NCI-H748 treated with DMSO at 0.1 percent for 48 hours (cell line): ENCODE results near the gene SOX6.

Source experiments
- DNase-seq: peaks from one replicate; lab custom pipeline; 2025; lab: John Stamatoyannopoulos, UW

Gene SOX6

DNA sequence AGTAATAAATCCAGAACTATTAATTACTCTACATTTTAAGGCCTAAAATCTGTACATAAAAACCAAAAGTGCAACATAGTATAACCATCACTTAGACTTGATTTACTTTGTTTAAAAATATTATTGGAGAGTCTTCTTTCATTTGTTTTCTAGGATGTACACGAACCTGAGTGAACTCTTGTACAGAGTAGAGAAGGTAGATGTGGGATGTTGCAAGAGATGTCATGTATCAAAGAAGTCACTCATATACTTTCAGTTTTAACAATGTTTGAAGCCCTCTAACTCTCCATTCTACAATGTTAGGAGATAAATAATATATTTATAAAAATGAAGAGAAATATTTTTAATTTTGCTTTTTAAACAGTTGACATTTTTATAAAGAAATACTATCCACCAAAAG is 38.6 kb downstream of the SOX6 start:
- no peak for DNase-seq

DNA sequence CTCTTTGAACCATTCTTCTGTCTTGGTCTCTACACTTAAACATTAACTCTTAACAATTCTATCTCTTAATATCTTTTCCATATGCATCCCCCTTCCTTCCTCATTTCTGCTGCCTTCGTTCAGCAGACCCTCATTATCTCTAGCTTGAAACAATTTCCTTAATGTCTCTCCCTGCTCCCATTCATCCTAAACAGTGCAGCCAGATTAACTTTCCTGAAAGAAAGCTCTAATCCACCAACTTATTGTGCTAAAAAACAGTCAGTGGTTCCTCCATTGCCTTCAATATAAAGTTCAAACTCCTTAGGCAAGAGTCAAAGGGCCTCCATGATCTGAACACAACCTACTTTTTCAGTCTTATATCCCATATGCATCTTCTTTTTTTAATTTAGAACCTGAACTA is 42.5 kb downstream of the SOX6 start:
- no peak for DNase-seq

DNA sequence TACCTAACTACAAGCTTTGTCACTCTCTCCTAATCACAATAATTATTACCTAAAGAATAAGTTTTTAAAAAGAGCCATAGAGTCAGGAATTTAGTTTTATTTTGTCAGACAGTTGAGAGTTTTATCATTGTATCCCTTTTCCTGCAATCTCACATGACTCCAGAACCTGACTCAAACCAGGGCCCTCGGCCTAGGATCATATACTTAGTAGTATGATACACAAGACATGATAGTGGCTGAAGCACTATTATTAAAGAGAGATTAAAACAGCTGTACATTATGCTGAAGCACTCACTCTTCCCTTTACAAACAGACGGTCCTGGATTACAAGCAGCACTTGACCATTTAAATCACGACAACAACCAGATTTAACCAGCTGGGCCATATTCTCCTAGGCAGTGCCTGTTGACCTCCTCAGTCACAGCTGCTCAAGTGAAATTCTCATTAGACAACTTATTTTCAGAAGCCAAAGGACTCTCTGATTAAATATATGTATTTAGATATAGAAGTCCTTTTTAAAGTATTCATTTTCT is 44.0 kb downstream of the SOX6 start:
- DNase-seq, result peak; percentile 53

DNA sequence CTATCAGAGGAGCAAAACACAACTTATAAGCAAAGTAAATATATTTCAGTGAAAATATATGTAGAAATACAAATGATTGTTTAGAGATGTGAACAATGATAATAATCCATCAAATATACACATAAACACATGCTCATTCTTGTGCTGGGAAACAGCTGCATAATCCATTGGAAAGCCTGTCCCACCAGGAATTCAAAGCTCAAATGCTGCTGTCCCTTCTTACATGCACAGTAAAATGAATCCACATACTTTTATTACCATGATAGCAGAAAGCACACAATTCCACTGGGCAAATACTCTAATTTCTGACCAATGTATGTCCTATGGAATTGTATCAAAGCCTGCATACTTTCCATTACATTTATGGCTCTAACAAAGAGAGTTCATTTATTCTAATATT is 44.5 kb downstream of the SOX6 start:
- no peak for DNase-seq

DNA sequence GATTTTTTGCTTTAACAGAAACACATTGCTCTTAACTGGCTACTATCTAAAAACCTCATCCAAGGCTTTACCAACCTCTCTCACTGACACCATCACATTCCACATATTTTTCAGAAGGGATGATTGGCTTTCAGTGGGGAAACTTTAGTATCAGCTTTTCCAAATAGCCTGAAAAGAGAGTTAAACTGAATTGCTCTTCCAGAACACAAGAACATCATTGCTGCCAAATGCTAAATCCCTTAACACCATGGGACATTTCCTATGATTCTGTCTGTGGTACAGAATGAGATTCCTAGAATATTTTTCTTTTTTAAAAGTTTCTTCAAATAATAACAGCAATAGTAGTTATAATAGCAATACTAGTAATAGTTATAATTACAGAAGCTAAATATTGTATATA is 45.4 kb downstream of the SOX6 start:
- no peak for DNase-seq

DNA sequence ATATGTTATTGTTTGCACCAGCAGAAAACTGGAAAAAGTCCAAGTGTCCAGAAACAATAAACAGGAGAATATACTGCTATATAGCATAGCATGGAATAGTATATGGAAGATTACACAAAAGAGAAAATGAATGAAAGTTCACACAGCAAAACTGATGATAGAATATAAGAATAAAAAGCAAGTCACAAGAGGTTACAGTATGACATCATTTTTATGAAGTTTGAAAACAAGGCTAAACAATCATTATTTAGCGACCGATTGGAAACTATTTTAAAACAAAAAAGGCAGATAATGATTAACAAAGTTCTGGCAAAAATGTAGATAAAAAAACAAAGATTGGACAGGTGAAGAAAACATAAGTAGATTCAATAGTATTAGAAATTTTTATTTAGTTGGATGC is 47.1 kb downstream of the SOX6 start:
- DNase-seq, result no peak

DNA sequence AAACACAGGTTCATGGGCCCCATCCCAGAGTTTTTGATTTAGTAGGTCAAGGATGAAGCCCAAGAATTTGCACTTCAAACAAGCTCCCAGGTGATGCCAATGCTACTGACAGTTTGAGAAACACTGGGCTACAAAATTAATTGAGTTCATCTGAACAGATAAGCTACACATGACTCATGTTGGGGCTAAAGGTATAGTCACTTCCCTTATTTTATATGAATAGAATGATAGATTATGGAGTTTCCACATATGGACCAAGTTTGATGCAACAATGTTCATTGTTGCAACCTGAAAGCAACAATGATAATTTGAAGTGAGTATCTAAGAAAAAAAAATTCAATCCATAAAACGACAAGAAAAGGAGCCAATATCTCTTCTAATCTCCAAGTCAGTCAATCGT is 54.9 kb downstream of the SOX6 start:
- no peak for DNase-seq

DNA sequence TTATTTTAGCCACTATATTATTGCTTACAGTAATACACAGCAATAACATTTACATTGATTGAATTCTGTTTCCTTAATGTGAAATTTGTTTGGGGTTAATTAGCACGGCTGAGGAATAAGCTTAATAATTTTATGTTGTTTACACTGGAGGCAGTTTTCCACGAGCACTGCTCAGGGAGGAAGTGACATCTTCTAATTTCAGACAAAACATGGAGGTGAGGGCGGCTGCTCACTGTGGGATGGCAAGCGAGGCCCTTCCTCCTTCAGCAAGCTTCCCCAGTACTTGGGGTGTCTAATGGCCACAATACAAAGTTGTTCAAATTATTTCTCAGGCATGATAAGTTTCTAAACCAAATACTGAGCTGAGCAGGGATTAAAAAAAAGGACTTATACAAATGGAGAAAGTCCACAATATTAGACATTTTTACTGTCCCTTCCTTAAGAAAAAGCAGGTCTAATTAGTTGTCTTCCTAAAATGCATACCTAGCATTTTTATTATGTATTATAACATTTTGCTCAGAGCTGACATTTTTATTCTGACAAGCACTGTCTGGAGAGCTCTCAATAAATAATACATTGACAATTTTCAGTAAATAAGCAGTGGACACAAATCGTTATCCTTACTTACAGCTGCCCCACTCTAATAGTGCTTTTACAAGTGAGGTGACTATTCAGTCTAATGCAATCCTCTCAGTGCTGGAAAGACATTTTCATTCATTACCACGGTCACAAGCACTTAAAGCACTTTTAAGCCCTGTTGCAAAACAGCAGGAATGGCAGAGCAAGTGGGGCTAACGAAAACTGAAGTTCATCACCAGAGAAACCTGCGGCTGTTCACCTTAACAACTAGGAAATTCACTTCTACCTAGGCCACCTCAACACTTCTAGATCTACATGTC is 56.2 kb downstream of the SOX6 start:
- DNase-seq, result peak; percentile 37

DNA sequence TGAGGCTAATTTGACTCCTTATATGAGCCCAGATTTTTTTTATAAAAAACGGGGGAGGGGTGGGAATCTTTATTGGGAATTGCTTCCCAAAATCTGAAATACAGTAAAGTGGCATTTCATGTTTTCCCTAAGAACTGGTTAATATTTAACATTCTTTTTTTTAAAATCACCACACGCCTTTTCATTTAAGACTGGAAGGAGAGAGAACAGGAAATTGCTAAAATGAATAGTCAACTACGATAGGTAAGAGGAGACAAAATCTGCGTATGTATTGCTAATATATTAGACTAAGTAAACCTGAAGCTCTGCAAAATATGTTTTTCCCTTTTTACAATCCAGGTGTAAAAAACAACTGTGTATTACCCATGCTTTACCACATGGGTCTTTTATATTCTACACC is 57.0 kb downstream of the SOX6 start:
- no peak for DNase-seq

DNA sequence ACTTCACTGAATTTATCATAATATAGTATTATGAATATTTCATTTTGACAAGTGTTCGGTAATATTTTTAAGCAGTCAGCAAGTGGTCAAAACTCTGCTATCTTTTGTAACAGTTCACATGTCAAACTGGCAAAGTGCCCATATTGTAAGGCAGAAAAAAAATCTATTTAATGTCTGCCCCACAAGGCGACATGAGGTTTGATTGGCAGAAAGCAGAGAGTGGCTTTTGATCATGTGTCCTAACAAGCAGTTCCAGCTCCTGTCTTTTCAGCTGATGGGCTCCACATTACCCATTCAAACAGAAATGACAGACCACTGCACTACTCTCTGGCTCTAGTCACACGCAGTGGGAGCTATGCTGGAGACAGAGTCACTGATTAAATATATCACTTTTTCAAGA is 59.0 kb downstream of the SOX6 start:
- no peak for DNase-seq

DNA sequence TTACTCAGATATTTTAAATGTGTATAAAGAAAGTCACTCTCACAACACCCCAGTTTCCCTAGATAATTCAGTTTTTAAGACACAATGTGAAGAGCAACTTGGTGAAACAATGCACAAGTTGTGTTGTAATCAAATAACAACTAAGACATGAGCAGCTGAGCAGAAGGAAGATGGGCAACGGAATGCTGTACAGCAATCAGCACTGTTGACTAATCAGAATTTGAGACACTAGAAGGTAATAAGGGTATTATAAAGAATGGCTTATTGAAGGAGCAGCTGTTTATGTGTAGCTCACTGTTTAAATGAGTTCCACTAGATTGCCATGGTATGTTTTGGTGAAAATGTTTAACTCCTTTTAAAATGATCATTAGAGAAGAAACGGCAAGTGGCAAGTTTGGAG is 60.1 kb downstream of the SOX6 start:
- DNase-seq, result no peak

DNA sequence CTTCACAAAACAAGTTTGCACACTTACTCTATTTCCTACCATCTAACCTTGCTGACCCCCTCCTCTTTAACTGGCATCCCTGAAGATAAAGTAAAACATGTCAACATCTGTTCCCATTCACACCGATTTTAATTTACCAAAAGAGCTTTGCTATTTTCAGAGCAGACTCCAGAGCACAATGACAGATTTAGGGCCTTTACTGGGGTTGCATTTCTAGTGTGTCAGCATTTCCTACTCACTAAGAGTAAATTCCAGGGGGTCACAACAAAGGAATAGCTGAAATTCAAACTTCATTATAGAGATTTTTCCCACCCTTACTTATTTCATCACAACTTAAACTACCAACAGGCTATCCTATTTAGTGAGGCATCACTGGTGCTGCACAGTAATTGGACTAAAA is 60.8 kb downstream of the SOX6 start:
- DNase-seq, result no peak

DNA sequence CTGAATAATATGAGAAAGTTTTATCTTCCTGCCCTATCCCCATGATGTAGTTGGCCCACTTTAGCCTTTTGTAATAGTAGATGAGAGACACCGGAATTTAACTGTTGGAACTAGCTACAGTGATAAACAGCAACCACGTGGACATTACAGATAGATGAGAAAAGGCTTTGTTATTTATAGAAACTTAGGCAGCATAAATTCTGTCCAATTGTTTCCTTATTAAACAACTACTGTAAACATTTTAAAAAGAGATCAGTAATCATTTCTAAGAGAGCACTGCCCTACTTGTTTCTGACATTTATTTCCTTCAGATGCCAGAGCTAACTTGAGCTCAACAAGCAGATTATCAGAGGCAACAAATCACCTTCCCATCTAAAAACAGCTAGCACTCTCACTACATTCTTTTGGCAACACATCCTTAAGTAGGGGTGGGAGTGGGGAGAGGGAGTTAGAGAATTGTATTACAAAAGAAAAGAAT is 63.1 kb downstream of the SOX6 start:
- DNase-seq, result peak; percentile 44

DNA sequence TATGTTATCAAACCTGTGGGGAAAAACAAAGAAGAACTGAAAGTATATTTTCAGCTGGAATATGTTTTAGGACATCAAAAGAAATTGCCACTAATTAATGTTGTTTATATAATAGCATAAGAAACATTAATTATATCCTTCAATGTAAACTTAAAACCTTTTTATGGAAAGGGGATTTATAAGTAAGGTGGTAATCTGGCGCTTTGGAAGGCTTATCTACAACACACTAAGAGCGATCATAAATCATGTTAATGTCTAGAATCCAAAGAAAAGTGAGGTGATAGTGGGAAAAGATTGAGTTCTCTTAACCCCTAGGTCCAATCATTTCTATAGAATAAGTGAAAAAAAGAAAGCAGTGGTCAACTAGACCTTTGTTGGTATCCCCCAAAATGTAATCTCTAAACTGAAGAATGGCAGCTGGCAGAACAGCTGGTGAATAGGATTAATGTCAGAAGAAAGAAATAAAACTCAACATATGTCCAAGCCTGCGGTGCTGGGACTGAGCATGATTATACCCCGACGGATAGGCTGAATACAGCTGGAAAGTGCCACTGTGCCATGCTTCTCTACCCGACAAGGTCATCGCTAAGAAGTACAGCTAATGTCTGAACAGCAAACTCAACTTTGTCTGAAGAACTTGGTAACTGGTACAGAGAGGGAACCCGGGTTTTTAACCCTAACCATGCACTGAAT is 64.0 kb downstream of the SOX6 start:
- DNase-seq, result no peak

DNA sequence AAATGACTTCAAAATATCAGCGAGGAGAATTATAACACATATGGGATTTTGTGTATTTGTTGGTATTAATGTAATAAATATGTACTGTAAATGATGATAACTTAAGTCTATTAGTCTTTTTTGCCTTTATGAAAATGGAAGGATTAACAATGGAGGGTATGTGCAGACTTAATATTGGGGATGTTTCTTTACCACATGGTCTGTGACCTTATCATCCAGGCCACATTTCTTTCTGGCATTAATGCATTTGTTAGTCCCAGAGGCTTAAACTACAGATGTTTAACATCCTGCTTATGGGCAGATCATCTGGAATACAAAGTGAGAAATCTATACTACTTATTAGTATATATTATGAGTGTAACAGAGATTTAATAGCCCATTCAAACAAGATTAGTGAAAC is 64.6 kb downstream of the SOX6 start:
- DNase-seq, result no peak

DNA sequence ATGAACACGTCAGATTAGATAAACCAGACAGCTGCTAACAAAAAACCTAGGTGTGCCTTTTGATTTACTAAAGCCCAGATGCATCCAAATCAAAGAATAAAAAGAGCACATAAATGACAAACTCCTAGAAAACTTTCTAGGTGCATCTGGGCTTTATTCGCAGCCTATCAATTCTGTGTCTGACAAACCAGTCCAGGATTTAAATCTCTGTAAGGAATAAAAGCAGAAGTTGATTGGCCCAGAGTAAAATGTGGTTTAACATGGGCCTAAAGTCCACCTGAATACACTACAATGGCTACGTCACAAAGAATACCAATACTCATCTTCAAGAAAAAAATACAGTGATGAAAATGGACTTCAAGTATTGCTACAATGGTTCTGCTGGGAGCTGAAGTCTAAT is 66.8 kb downstream of the SOX6 start:
- no peak for DNase-seq

DNA sequence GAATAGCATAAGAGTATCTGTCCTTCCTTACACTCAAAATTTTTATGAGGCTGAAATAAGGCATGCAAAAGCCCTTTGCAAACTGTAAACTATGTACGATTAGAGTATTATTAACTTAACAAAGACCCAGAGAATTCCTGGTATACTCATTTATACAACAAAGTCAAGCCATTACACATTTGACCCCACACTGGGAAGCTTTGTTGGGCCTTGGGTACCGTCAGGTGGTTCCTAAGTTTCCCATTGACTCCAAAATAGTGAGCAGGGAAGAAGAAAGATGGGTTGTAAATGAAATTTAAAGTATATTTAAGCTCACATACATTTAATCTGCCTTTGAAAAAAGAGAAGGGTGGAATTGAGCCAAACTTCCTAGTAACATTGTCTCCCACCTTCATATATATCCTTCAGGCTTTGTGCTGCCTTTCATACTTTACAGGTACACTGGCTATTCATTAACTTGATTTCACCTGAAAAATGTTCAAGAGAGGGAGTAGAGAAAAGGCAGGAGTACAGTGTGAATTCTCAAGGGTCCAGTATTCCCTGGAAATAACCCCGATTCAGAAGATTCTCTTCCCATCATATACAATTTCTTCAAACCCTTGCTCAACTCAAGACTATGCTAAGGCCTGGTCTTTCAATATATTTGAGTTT is 68.6 kb downstream of the SOX6 start:
- no peak for DNase-seq

DNA sequence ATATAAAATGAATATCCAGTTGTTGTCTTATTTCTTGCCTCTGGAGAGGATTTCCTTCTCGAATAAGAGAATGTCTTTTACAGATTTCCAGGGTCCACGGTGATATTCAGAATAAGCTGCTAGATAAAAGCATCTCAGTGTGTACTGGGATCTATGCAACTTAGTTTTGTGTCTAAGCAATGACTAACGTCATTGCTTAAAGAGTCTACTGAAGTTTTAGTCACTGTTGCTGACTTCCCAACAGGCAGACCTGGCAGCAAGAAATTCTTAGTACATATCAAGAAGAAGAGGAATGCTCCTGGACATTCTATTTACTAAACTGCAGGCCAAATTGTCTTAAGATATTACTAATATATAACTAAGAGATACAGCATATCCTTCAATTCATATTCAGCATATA is 70.3 kb downstream of the SOX6 start:
- no peak for DNase-seq

DNA sequence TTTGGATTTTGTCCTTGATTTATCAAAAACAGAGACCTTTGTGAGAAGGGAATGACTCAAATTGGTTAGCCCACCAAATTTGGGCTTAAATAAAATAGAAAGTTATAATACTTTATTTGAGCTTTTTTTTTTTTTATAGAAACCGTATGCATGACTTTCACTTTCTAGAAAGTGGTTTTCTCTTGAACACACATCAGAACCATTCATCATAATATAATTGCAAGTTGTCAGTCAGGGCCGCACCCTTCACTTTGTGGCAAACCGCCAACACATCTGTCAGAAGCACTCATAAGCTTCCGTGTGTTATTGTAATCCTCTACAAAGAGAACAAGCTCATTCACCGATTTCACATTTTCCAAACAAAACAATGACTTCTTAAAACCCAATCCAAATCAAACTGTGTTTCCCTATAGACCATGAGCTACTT is 76.1 kb downstream of the SOX6 start:
- peak; percentile 98 for DNase-seq

DNA sequence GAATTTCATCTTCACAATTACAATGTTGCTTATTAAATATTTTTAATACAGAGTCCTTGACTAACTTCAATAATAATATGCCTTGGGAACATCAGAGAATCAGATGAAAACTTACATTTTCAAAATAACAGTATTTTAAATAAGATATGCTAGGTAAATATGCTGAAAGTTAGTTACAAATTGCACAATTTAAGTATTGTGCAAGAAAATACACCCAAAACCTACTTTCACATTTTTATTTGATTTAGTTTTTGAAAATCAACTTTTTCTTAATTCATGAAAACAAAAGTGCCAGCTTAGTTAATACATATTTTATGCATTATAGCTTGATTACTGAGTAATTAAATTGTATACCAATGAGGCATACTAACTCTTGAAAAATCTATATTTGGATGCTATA is 76.8 kb downstream of the SOX6 start:
- DNase-seq, result no peak

DNA sequence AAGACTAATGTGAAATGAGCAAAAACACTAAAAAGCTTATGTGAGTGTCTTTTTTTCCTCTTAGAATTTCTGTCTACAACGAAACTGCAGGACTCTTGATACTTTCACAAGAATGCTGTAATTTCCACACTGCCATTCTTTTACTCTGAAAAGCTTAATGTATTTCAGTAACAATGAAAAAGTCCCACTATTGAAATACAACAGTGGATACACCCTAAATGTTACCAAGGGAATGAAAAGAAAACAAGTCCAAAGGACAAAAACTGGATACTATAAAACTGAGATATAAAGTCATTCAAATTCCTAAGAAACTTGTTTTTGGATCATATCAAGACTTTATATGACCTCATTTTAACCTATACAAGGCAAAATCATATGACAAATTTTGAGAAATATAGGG is 77.4 kb downstream of the SOX6 start:
- peak; percentile 31 for DNase-seq

DNA sequence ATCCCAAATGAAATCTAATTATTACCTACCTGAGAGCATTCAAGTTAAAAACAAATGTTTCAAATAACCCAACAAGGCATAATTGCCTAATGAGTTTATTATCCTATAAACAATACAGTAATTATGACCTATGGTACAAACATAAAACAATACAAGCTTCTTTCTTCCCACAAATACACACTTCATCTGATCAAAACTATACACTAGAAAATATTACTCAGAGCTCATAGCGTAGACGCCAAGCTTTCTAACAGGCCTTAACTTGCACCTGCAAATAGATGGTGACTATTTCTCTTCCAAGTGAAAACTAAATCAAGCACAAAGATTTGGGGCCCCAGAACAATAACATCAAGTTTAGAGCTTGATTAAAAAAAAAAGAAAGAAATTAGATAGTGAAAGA is 78.1 kb downstream of the SOX6 start:
- DNase-seq, result no peak

DNA sequence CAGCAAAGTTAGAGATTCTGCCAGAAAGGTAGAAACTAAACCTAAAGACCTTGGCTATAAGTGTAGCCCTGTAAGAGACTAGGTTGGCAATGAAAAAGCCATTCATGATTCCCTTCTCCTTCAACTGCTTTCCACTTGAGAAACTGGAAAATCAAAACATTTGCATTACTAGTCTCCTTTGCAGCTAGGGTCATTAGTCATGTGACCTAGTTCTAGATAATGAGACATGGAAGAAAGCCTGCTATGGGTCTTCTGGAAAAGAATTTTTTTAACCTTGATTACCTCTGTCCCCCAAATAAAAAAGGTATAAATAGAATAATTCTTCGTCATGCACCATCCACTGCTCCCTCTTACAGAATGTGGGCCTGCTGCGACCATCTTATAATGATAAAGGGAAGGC is 80.1 kb downstream of the SOX6 start:
- no peak for DNase-seq
